OCI-LY1 (cell line): ENCODE measurements around the gene DCLK1.

Experiments
- H2AFZ ChIP-seq: fragments of 200-600 bp; sonication (generic), shearing (Covaris generic); 2 replicates; pipeline ENCODE4 v1.6.0; 2014; ENCODE audit warnings: antibody characterized with exemption, mild to moderate bottlenecking, low read length
- H3F3A ChIP-seq: fragments of 200-600 bp; sonication (generic), shearing (Covaris generic); 2 replicates; pipeline ENCODE4 v1.6.0; 2014; ENCODE audit warnings: mild to moderate bottlenecking, antibody characterized with exemption, low read length, moderate library complexity; ENCODE audit not compliant: insufficient read depth
- H3K27ac ChIP-seq: fragments of 200-600 bp; sonication (generic); 2 replicates; pipeline ENCODE4 v1.5.1; 2014; ENCODE audit warnings: low read length, mixed run types, mild to moderate bottlenecking, low read depth; ENCODE audit not compliant: poor library complexity, severe bottlenecking
- H3K27me3 ChIP-seq: fragments of 200-600 bp; sonication (generic); 2 replicates; pipeline ENCODE4 v1.6.0; 2014; ENCODE audit warnings: antibody characterized with exemption, mild to moderate bottlenecking, low read length, moderate library complexity; ENCODE audit not compliant: insufficient read depth
- H3K36me3 ChIP-seq: fragments of 200-600 bp; sonication (generic); 2 replicates; pipeline ENCODE4 v1.6.1; 2014; ENCODE audit warnings: mild to moderate bottlenecking, antibody characterized with exemption, low read length, moderate library complexity, mixed read lengths; ENCODE audit not compliant: insufficient read depth
- H3K4me1 ChIP-seq: fragments of 200-600 bp; sonication (generic); 2 replicates; pipeline ENCODE4 v1.5.1; 2014; ENCODE audit warnings: mild to moderate bottlenecking, low read length, moderate library complexity; ENCODE audit not compliant: insufficient read depth, severe bottlenecking
- H3K4me2 ChIP-seq: fragments of 200-600 bp; sonication (generic), shearing (Covaris generic); 2 replicates; pipeline ENCODE4 v1.6.1; 2014; ENCODE audit warnings: low read length
- H3K4me3 ChIP-seq: fragments of 200-600 bp; sonication (generic); 2 replicates; pipeline ENCODE4 v1.5.1; 2014; ENCODE audit warnings: low read length, low read depth, mild to moderate bottlenecking, mixed read lengths; ENCODE audit not compliant: poor library complexity, severe bottlenecking
- H3K79me2 ChIP-seq: fragments of 200-600 bp; shearing (Covaris generic); 2 replicates; pipeline ENCODE4 v1.6.1; 2016; ENCODE audit warnings: mixed run types, low read length, mixed read lengths; ENCODE audit not compliant: insufficient read depth
- H3K9ac ChIP-seq: fragments of 200-600 bp; sonication (generic), shearing (Covaris generic); 2 replicates; pipeline ENCODE4 v1.6.1; 2014; ENCODE audit warnings: mild to moderate bottlenecking, low read length, mixed read lengths
- H3K9me2 ChIP-seq: fragments of 200-600 bp; sonication (generic), shearing (Covaris generic); 2 replicates; pipeline ENCODE4 v1.6.1; 2014; ENCODE audit warnings: low read depth, mild to moderate bottlenecking, low read length, mixed read lengths
- H3K9me3 ChIP-seq: fragments of 200-600 bp; shearing (Covaris generic); 2 replicates; pipeline ENCODE4 v1.6.1; 2014; ENCODE audit warnings: low read length, mixed read lengths
- H4K20me1 ChIP-seq: fragments of 200-600 bp; sonication (generic), shearing (Covaris generic); 2 replicates; pipeline ENCODE4 v1.6.0; 2016; ENCODE audit warnings: mild to moderate bottlenecking, low read length; ENCODE audit not compliant: insufficient read depth
- EZH2 ChIP-seq: fragments of 200-600 bp; sonication (generic), shearing (Covaris generic); IDR thresholded peaks from 2 replicates; pipeline ENCODE4 v1.8.0; 2017; ENCODE audit warnings: borderline replicate concordance, mixed run types, mild to moderate bottlenecking, antibody characterized with exemption, low read length, moderate library complexity, mixed read lengths
- TF ChIP-seq, protein P1 (sequence below): fragments of 200-600 bp; sonication (generic), shearing (Covaris generic); IDR thresholded peaks from 2 replicates; pipeline ENCODE4 v1.5.1; 2017; ENCODE audit warnings: mild to moderate bottlenecking, antibody characterized with exemption, low read length, moderate library complexity, mixed read lengths

Gene DCLK1

DNA sequence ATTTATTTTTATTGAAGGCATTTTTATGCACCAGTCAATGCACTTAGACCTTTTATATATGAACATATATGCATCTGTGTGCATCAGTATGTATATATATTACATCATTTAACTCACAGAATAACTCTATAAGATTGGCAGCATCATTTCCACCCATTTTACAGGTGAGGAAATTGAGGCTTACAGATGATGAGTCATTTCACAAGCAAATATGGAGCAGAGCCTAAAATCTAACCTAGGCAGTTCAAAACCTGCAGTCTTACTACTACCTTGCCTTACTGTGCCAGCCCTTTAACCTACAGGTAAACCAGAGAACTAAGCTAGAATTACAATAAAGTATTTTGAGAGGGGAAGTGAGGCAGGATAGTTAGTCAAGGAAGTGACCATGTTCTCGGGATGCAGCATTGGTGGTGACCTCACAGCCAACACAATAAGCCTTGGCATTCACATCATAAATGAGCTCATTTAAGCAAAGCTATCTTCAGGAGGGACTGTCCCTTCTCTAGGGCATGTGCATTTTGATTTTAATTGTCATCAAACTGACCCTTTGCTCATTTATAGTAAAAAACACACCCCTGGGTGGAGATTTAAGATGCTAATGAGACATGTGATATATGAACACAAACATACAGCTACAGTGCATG, 274.3 kb downstream of the DCLK1 start:
- Histone ChIP-seq H3K79me2 (no peaks in the 10 kb centered on the region), H4K20me1 (no peaks in the 10 kb centered on the region), H3K9me2 (no peaks in the 10 kb centered on the region), H2AFZ (no peak overlapping the region), H3K27me3 (no peaks in the 10 kb centered on the region), H3K4me3 (no peak overlapping the region), H3F3A (no peaks in the 10 kb centered on the region), H3K4me1 (no peaks in the 10 kb centered on the region), H3K36me3 (no peaks in the 10 kb centered on the region), H3K27ac (no peak overlapping the region), H3K4me2 (no peak overlapping the region), H3K9ac (no peak overlapping the region), H3K9me3 (no peaks in the 10 kb centered on the region)
- TF ChIP-seq EZH2: no peak
- TF ChIP-seq, protein P1, sequence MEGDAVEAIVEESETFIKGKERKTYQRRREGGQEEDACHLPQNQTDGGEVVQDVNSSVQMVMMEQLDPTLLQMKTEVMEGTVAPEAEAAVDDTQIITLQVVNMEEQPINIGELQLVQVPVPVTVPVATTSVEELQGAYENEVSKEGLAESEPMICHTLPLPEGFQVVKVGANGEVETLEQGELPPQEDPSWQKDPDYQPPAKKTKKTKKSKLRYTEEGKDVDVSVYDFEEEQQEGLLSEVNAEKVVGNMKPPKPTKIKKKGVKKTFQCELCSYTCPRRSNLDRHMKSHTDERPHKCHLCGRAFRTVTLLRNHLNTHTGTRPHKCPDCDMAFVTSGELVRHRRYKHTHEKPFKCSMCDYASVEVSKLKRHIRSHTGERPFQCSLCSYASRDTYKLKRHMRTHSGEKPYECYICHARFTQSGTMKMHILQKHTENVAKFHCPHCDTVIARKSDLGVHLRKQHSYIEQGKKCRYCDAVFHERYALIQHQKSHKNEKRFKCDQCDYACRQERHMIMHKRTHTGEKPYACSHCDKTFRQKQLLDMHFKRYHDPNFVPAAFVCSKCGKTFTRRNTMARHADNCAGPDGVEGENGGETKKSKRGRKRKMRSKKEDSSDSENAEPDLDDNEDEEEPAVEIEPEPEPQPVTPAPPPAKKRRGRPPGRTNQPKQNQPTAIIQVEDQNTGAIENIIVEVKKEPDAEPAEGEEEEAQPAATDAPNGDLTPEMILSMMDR: no peak

- H2AFZ ChIP-seq: no peak overlapping the region
- no peaks in the 10 kb centered on the region for H4K20me1 ChIP-seq
- no peaks in the 10 kb centered on the region for H3F3A ChIP-seq
- TF ChIP-seq, protein P1: no peak
- TF ChIP-seq EZH2: no peak
- no peaks in the 10 kb centered on the region for H3K27me3 ChIP-seq
- H3K9me3 ChIP-seq: no peaks in the 10 kb centered on the region
- no peak overlapping the region for H3K27ac ChIP-seq
- no peak overlapping the region for H3K9ac ChIP-seq
- no peaks in the 10 kb centered on the region for H3K4me1 ChIP-seq
- no peak overlapping the region for H3K4me2 ChIP-seq
- no peak overlapping the region for H3K4me3 ChIP-seq
- no peaks in the 10 kb centered on the region for H3K79me2 ChIP-seq
- H3K9me2 ChIP-seq: no peaks in the 10 kb centered on the region
- no peaks in the 10 kb centered on the region for H3K36me3 ChIP-seq
These were observed 275.1 kb downstream of the DCLK1 start for GRCh38 chr13:35856084-35856483.

DNA sequence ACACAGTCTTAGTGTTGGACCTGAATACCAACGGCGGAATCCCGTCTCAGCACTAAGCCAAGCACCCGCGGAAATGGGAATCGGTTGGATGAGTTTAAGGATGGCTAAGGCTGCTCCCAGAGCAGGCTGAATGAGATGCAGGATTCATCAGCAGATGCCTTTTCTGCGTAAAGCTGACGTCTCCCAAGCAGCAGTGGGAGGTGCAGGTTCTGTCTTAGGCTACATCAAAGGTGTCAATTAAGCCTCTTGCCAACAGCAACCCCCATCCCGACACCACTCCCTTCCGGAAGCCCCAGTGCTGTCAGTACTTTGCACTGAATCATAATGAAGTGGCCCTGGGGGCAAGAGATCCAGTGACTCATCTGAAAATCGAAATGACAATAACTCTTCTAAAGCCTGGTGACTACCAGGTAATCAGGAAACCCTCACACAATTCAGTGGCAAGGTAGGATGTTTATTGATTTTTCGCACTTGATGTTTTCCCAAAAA, 275.6 kb downstream of the DCLK1 start:
- H3K9me3 ChIP-seq: no peaks in the 10 kb centered on the region
- H3K9ac ChIP-seq: no peak overlapping the region
- H3K27me3 ChIP-seq: no peaks in the 10 kb centered on the region
- no peak for TF ChIP-seq EZH2
- TF ChIP-seq, protein P1: no peak
- H2AFZ ChIP-seq: no peak overlapping the region
- H3K27ac ChIP-seq: no peak overlapping the region
- no peaks in the 10 kb centered on the region for H3K36me3 ChIP-seq
- no peak overlapping the region for H3K4me3 ChIP-seq
- no peak overlapping the region for H3K4me2 ChIP-seq
- H3K9me2 ChIP-seq: no peaks in the 10 kb centered on the region
- H3F3A ChIP-seq: no peaks in the 10 kb centered on the region
- no peaks in the 10 kb centered on the region for H3K79me2 ChIP-seq
- H4K20me1 ChIP-seq: no peaks in the 10 kb centered on the region
- H3K4me1 ChIP-seq: no peaks in the 10 kb centered on the region
